Spleen (tissue), 7 donors: Measurements from ENCODE around the gene RBBP8NL.

Experiments used
- POLR2AphosphoS5 ChIP-seq, 3 donors: sonication (generic); formaldehyde crosslinking; IDR thresholded peaks; one replicate each; pipeline ENCODE4 v1.5.1; 2017; ENCODE audit warnings: antibody characterized with exemption in 3 of 3
- TF ChIP-seq, protein P1 (sequence below), 11 experiments: fragments of 200-600 bp in 7 of 11; fragments of 450-650 bp in 4 of 11; sonication (generic) in 4 of 11; IDR thresholded peaks in 8 of 11; conservative IDR thresholded peaks in 3 of 11; 1 replicate in 7 of 11; 2 replicates in 4 of 11; pipeline versions ENCODE4 v1.4.0 to v1.8.0; 2016 to 2021; ENCODE audit warnings: antibody characterized with exemption in 11 of 11, inconsistent platforms in 4 of 11, mild to moderate bottlenecking in 1 of 11
- donor health status: DM: no; HTN: no; CAD: no; lungs with moderate emphysema.
- donor health status: DM: no; HTN: no; CAD: no.
- donor health status: DM: no; HTN: no; CAD: no.

GRCh38 chr20:62437496-62437895 is 10.2 kb upstream of the RBBP8NL start:
- TF ChIP-seq, protein P1, sequence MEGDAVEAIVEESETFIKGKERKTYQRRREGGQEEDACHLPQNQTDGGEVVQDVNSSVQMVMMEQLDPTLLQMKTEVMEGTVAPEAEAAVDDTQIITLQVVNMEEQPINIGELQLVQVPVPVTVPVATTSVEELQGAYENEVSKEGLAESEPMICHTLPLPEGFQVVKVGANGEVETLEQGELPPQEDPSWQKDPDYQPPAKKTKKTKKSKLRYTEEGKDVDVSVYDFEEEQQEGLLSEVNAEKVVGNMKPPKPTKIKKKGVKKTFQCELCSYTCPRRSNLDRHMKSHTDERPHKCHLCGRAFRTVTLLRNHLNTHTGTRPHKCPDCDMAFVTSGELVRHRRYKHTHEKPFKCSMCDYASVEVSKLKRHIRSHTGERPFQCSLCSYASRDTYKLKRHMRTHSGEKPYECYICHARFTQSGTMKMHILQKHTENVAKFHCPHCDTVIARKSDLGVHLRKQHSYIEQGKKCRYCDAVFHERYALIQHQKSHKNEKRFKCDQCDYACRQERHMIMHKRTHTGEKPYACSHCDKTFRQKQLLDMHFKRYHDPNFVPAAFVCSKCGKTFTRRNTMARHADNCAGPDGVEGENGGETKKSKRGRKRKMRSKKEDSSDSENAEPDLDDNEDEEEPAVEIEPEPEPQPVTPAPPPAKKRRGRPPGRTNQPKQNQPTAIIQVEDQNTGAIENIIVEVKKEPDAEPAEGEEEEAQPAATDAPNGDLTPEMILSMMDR (IDR thresholded peaks at IDR 0.05 in 8 of 11, conservative IDR thresholded peaks at IDR 0.05 in 3 of 11) = no peak
- no peak for TF ChIP-seq POLR2AphosphoS5 (IDR thresholded peaks at IDR 0.05)
